ENCODE results near the gene PLXDC1.
"Not testable (repeated sequence)": the region's sequence is repeated elsewhere in the genome, so short reads cannot be mapped to it uniquely, and the experiment has no call there.

Gene PLXDC1

GRCh38 chr17:39062846-39063680 is 88.4 kb downstream of the PLXDC1 start:
- no peak for DNase-seq (ENCODE audit: low read depth)

- DNase-seq (ENCODE audit: low read depth): no peak
Measured at GRCh38 chr17:39058524-39058923, 92.9 kb downstream of the PLXDC1 start.

- DNase-seq (ENCODE audit: low read depth): no peak
Measured at GRCh38 chr17:39057701-39058206, 93.7 kb downstream of the PLXDC1 start.

GRCh38 chr17:39054111-39054645 is 97.3 kb downstream of the PLXDC1 start:
- DNase-seq (ENCODE audit: low read depth): no peak

GRCh38 chr17:39052423-39052822 is 99.0 kb downstream of the PLXDC1 start:
- not testable (repeated sequence) for DNase-seq (ENCODE audit: low read depth)

GRCh38 chr17:39051001-39051585 is 100.3 kb downstream of the PLXDC1 start:
- DNase-seq (ENCODE audit: low read depth): no peak

GRCh38 chr17:39045948-39046679 is 105.3 kb downstream of the PLXDC1 start:
- no peak for DNase-seq (ENCODE audit: low read depth)

- no peak for DNase-seq (ENCODE audit: low read depth)
Measured at GRCh38 chr17:39036009-39036408, 115.4 kb downstream of the PLXDC1 start.

- not testable (repeated sequence) for DNase-seq (ENCODE audit: low read depth)
Measured at GRCh38 chr17:39035578-39035977, 115.9 kb downstream of the PLXDC1 start.

- no peak for DNase-seq (ENCODE audit: low read depth)
Measured at GRCh38 chr17:39028690-39029089, 122.7 kb downstream of the PLXDC1 start.

GRCh38 chr17:39027455-39028035 is 123.9 kb downstream of the PLXDC1 start:
- DNase-seq (ENCODE audit: low read depth): no peak

- DNase-seq (ENCODE audit: low read depth): no peak
Measured at GRCh38 chr17:39026980-39027451, 124.4 kb downstream of the PLXDC1 start.

- not testable (repeated sequence) for DNase-seq (ENCODE audit: low read depth)
Measured at GRCh38 chr17:39026346-39026745, 125.1 kb downstream of the PLXDC1 start.

GRCh38 chr17:39022924-39023323 is 128.5 kb downstream of the PLXDC1 start:
- DNase-seq (ENCODE audit: low read depth): no peak

GRCh38 chr17:39020037-39020436 is 131.4 kb downstream of the PLXDC1 start:
- not testable (repeated sequence) for DNase-seq (ENCODE audit: low read depth)

GRCh38 chr17:39018267-39019134 is 132.9 kb downstream of the PLXDC1 start:
- no peak for DNase-seq (ENCODE audit: low read depth)

GRCh38 chr17:39016193-39017153 is 135.0 kb downstream of the PLXDC1 start:
- no peak for DNase-seq (ENCODE audit: low read depth)

- no peak for DNase-seq (ENCODE audit: low read depth)
Measured at GRCh38 chr17:39015546-39015935, 135.9 kb downstream of the PLXDC1 start.

- DNase-seq (ENCODE audit: low read depth): no peak
Measured at GRCh38 chr17:39014795-39015545, 136.5 kb downstream of the PLXDC1 start.
